GM12872 (cell line): ENCODE measurements around the gene TNN.

ENCODE experiments used
- CTCF ChIP-seq: IDR thresholded peaks from 3 replicates; pipeline ENCODE4 v1.5.1; 2011; ENCODE audit warnings: low read depth, mild to moderate bottlenecking, low read length, moderate library complexity; ENCODE audit not compliant: insufficient read depth

Gene TNN

GRCh38 chr1:175130649-175131045 is 63.0 kb downstream of the TNN start:
- TF ChIP-seq CTCF, result no peak

DNA sequence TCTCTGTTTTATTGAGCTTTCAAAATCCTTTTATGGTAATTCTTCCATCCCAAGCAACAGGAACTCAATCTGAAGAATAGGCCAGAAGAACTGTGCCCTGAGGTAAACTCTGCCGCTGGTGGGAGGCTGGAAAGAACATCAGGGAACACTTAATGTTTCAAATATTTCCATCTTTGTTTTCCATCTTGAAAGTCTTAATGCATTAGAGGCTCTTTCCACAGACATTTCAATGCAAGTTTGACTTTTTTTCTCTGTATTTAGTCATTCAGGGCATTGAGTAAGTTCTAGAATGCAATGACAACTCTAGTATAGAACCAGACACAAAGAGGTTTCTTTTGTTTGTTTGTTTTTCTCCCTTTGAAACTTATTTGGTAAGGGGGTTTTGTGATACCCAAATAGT is 63.5 kb downstream of the TNN start:
- TF ChIP-seq CTCF, result no peak

- TF ChIP-seq CTCF, result no peak
These were observed 64.8 kb downstream of the TNN start for GRCh38 chr1:175132436-175132835.

DNA sequence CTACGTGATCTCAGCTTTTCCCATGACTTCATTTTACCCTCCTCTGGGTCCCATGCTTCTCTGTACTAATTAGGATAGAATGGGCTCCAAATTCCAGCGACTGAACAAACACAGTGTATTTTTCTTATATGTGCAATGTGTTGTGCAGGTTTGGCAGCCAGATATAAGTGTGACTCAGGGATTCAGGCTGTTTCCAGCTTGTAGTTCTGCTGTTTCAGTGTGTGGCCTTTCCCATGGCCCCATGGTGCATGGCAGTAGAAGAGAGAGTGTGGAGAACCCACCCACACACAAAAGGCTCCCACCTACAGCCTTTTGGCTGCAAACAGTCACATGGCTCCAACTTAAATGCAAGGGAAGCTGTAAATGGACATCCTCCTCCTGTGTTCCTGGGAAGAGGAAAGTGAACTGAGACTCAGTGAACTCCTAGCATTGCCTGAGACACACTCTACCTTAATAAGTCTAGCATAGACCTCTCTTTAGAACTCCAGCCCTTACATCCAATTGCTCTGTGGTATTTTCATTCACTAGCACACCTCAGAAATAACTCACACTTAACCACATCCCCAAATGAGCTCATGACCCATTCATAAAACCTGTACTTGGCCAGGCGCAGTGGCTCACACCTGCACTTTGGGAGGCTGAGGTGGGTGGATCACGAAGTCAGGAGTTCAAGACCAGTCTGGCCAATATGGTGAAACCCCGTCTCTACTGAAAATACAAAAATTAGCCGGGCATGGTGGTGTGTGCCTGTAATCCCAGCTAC is 66.2 kb downstream of the TNN start:
- TF ChIP-seq CTCF, result no peak

DNA sequence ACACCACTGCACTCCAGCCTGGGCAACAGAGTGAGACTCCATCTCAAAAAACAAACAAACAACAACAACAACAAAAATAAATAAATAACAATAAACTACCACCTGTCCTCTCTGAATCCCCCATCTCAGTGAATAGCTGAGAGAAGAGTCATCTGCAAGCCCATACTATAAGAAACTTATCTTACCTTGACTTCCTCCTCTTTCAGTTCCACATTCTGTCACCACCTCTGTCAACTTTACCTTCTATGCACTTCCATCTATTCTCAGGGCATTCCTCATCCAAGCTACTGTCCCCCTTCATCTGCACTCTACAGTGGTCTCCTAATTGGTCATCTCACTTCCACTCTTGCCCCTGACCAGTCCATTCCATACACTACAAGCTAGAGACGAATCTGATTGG is 66.9 kb downstream of the TNN start:
- TF ChIP-seq CTCF, result no peak

DNA sequence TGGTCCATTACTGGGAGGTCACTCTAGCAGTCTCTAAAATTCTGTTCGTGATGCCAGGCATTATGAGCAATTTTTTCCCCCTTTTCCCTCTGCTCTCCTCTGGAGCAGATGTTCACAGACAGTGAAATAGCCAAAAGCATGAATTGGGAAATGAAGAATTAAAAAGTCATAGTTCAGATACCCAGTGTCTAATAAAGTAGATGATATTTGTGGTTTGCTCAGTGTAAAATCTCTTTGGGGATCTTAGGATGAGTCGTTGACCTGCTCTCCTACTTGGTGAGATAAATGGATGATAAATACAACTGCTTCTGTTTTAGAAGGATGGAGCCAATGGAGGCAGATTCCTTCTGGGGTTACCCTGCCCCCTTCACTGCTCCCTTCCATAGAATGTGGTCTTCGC is 68.6 kb downstream of the TNN start:
- TF ChIP-seq CTCF, result no peak

GRCh38 chr1:175137369-175137768 is 69.7 kb downstream of the TNN start:
- TF ChIP-seq CTCF, result no peak
